Activated CD8-positive, alpha-beta memory T cell treated with anti-CD3 and anti-CD28 coated beads, Interleukin-2, amount 50 U/mL, for 4 hours (primary cell): ENCODE data around the gene PCDHA7.
"Not testable (repeated sequence)": the region's sequence is repeated elsewhere in the genome, so short reads cannot be mapped to it uniquely, and the experiment has no call there.

Source experiments
- DNase-seq: peaks from one replicate; pipeline ENCODE4 v3.0.0-alpha.2; 2020

The PCDHA7 gene

DNA sequence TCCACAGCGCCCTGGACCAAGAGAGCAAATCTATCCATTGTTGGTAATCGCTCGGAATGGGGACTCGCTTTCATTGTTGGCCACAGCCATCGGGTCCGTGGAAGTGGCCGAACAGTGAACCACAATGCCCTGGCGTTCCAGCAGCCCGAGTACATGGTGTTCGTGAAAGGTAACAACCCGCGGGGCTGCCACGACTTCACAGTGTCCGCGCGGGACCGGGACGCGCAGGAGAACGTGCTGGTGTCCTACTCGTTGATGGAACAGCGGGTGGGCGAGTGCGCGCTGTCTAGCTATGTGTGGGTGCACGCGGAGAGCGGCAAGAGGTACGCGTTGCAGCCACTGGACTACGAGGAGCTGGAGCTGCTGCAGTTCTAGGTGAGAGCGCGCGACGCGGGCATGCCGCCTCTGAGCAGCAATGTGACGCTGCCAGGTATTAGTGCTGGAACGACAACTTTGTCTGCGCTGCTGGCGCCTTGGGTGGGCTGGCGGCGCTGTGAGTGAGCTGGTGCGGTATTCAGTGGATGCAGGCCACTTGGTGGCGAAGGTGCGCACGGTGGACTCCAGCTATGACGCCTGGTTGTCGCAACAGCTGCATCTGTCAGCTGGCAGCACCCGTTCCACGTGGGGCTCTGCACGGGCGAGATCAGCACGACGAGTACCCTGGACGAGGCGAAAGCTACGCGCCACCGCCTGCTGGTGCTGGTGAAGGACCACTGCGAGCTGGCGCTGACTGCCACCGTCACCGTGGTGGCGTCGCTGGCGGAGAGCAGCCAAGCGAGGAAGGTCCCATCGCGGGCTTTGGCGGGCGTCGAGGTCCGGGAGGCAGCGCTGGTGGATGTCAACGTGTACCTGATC lies 28.6 kb downstream of the PCDHA7 start:
- no peak for DNase-seq

GRCh38 chr5:140868721-140869554 lies 34.9 kb downstream of the PCDHA7 start, which contains the start of gene PCDHA11:
TSS of gene PCDHA11 (plus strand) at chr5:140868957. CDS start at chr5:140869104, 147 bp downstream.
- DNase-seq = no peak

DNA sequence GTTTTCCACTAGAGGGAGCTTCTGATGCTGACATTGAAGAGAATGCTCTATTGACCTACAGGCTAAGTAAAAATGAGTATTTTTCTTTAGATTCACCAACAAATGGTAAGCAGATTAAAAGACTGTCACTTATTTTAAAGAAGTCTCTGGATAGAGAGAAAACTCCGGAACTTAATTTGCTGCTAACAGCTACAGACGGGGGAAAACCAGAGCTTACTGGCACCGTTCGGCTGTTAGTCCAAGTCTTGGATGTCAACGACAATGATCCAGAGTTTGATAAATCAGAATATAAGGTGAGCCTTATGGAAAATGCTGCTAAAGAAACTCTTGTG lies 35.5 kb downstream of the PCDHA7 start:
- no peak for DNase-seq

- DNase-seq = no peak
Measured at GRCh38 chr5:140870221-140871201, 36.4 kb downstream of the PCDHA7 start.

DNA sequence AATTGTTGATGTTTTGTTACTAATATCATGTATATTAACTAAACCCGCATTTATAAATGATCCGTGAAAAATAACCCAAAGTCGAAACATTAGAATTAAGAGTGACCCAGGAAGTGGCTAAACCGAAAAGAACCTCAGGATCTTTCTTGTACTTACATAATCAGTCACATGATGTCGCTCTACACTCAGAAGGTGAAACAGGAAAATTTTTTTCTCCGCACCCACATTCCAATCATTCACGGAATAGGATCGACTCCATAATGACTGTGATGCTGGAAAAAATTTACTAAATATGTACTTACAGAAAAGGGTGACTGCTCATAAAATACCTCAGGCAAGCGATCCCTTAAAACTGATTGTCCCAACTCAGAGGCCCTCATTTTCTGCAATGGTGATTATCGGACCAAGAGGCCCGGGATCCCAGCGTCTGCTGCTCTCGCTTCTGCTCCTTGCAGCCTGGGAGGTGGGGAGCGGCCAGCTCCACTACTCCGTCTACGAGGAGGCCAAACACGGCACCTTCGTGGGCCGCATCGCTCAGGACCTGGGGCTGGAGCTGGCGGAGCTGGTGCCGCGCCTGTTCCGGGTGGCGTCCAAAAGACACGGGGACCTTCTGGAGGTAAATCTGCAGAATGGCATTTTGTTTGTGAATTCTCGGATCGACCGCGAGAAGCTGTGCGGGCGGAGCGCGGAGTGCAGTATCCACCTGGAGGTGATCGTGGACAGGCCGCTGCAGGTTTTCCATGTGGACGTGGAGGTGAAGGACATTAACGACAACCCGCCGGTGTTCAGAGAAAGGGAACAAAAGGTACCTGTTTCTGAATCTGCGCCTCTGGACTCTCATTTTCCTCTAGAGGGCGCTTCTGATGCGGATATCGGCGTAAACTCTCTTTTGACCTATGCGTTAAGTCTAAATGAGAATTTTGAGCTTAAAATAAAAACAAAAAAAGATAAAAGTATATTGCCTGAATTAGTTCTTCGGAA lies 41.3 kb downstream of the PCDHA7 start, which contains the start of gene PCDHA12:
Gene PCDHA12, plus strand, starts transcription at position 224 of the 981 bp plus-strand sequence. Its CDS starts 165 bp downstream, at position 389.
- no peak for DNase-seq

DNA sequence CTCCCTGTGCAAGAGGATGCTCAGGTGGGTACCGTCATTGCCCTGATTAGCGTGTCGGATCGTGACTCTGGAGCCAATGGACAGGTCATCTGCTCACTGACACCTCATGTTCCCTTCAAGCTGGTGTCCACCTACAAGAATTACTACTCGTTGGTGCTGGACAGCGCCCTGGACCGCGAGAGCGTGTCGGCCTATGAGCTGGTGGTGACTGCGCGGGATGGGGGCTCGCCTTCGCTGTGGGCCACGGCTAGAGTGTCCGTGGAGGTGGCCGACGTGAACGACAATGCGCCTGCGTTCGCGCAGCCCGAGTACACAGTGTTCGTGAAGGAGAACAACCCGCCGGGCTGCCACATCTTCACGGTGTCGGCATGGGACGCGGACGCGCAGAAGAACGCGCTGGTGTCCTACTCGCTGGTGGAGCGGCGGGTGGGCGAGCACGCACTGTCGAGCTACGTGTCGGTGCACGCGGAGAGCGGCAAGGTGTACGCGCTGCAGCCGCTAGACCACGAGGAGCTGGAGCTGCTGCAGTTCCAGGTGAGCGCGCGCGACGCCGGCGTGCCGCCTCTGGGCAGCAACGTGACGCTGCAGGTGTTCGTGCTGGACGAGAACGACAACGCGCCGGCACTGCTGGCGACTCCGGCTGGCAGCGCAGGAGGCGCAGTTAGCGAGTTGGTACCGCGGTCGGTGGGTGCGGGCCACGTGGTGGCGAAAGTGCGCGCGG lies 42.6 kb downstream of the PCDHA7 start:
- not testable (repeated sequence) for DNase-seq

- no peak for DNase-seq
Measured at GRCh38 chr5:140877262-140877581, 43.2 kb downstream of the PCDHA7 start.

- DNase-seq = no peak
Measured at GRCh38 chr5:140881889-140882590, 48.0 kb downstream of the PCDHA7 start, which contains the start of gene PCDHA13. TSS of gene PCDHA13 (plus strand) at chr5:140882124. CDS start at chr5:140882269, 145 bp downstream.

GRCh38 chr5:140882591-140882899 lies 48.5 kb downstream of the PCDHA7 start:
- no peak for DNase-seq

DNA sequence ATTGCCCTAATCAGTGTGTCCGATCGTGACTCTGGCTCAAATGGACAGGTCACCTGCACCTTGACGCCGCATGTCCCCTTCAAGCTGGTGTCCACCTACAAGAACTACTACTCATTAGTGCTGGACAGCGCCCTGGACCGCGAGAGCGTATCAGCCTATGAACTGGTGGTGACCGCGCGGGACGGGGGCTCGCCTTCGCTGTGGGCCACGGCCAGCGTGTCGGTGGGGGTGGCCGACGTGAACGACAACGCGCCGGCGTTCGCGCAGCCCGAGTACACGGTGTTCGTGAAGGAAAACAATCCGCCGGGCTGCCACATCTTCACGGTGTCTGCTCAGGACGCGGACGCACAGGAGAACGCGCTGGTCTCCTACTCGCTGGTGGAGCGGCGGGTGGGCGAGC lies 49.3 kb downstream of the PCDHA7 start:
- no peak for DNase-seq

- DNase-seq = no peak
Measured at GRCh38 chr5:140883927-140884697, 50.0 kb downstream of the PCDHA7 start.
